ENCODE measurements around the gene ING1. TPM values are rescaled to one million over a fixed set of nuclear protein-coding genes. Genes with fewer than 3 reads are reported as not detected.

The ING1 gene
- total RNA-seq, 6 donors from 2014 or later = 11.8 to 31.4 (median 17.9) TPM

- DNase-seq (no peak), ATAC-seq (ENCODE audit: low FRiP score in 2 of 2) (no peak)
- 84 to 88% methylated on average over 13 of the region's 13 CpGs for WGBS, 2 donors
- Histone ChIP-seq H3K36me3 (no peaks in the 10 kb centered on the region), H3K27ac (peak overlapping the region in 1 of 4 donors; percentile 22), H3K4me1 (no peaks in the 10 kb centered on the region), H3K9me3 (no peaks in the 10 kb centered on the region), H3K4me3 (no peak overlapping the region), H3K27me3 (no peaks in the 10 kb centered on the region)
- TF ChIP-seq EP300 (IDR thresholded peaks at IDR 0.05) (no peak), POLR2A (IDR thresholded peaks at IDR 0.05) (no peak), CTCF (IDR thresholded peaks at IDR 0.05) (no peak), POLR2AphosphoS5 (IDR thresholded peaks at IDR 0.05) (no peak)
Observed at GRCh38 chr13:110772091-110772984, 58.8 kb downstream of the ING1 start.

Other genes starting within 250 kb of the ING1 start
- 10 to 100 TPM; 46.7 to 80.7 (median 57.8) TPM for gene RAB20, start 152.0 kb upstream of the ING1 start, total RNA-seq
- gene NAXD, start 98.2 kb upstream of the ING1 start, total RNA-seq = 10 to 100 TPM; 19.6 to 38.8 (median 29.4) TPM
- gene CARS2, start 7.6 kb upstream of the ING1 start, total RNA-seq = 100 to 1,000 TPM in 1 of 6 donors, 10 to 100 TPM in 5; 53.2 to 107 (median 63.0) TPM
- 100 to 1,000 TPM in 3 of 6 donors, 10 to 100 TPM in 3; 91.4 to 190 (median 107) TPM for gene ANKRD10, start 201.4 kb downstream of the ING1 start, total RNA-seq

Measured in upper lobe of left lung (tissue), 6 donors.